DMS53 (cell line): ENCODE data around the gene ZNF474.

ENCODE experiments used
- DNase-seq: peaks from one replicate; lab custom pipeline; 2025; lab: John Stamatoyannopoulos, UW

Gene ZNF474

DNA sequence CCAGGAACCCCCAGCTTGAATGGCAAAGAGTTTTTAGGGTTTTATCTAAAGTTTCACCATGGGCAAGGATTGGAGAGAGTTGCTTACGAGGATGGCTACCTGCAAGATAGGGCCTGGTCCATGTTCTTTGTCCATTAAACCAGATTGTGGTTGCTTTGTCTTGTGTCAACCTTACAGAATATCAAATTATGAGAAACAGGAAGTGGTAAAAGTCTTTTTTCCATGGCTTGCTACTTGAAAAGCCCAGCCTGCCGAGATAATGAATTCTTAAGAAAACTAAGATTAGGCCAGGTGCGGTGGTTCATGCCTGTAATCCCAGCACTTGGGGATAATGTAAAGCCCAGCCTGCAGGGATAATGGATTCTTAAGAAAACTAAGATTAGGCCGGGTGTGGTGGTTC, 24.4 kb downstream of the ZNF474 start:
- no peak for DNase-seq

DNA sequence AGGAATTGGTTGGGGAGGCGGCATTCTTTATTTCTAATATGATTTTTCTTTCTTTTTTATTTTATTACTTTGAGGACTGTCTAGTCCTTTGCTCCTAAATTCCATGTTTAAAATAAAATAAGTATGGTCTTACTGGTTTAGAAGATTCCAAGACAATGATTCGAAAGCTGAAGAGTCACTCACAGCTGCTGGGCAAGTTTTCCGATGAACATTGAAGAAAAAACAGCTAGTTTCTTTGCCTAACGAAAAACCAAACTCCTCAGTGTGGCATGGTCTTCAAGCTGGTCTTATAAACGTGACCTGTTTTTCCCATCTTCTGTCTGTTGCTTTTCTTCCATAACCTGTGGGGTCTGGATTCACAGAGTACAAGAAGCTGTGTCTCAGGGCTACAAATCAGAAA, 25.1 kb downstream of the ZNF474 start:
- DNase-seq = no peak

DNA sequence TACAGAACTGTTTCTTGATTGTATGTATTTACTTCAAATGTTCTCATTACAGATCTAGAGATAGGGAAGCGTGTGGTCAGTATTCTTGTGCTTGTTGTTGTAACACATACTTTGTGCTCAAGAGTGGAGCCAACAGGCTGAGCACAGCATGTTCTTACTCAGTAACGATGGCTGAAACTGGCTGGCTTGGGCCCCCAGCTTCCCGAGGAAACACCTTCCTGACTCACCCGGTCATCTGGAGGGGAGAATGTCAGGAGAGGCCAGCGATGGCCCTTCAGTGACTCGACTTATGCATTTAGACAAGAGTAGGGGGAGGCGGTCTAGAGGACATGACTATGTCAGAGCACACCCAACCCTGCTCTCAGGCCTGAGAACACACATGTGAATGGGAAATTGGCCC, 25.6 kb downstream of the ZNF474 start:
- DNase-seq = no peak

DNA sequence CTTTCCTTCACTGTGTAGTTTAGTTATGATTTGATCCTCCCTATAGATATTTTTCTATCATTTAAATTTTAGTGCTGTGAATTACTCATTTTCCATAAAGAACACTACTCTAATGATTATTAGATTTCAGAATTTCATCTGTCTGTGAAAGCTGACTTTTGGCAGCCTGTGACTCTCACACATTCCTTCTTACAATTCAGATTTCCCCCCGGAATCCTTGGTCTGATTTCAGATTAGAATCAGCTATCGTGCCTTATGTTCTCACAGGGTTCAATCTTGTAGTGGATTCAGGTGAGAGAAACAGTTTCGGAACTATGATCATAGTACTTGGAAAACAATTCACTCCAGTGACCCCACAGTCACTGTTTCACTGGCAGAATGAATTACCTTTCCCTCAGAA, 26.2 kb downstream of the ZNF474 start:
- no peak for DNase-seq

DNA sequence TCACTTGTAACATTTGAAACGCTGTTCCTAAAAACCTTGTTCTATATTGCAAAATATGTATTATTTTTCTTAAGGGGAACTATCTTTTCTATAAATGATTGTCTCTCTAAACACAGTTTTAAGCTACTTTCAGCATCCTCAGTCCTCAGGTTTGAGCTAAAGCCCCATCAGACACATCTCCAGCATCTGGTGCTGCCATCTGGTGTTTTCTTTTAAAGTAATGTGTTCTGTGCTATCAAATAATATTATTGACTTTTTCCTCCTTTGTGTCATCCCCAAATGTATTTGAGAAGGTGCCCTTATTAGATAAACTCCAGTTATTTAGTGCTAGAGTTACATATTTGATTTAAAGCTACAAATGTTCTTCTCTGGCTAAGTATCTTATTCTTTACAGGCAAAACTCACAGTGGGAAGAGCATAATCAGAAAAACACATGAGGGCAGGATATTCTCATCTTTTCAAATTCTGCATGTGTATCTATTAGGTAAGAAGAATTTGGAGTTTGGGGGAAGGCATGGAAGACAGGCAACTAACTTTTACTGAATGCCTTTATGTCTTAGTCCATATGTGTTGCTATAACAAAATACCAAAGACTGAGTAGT, 27.5 kb downstream of the ZNF474 start:
- peak; percentile 57 for DNase-seq

DNA sequence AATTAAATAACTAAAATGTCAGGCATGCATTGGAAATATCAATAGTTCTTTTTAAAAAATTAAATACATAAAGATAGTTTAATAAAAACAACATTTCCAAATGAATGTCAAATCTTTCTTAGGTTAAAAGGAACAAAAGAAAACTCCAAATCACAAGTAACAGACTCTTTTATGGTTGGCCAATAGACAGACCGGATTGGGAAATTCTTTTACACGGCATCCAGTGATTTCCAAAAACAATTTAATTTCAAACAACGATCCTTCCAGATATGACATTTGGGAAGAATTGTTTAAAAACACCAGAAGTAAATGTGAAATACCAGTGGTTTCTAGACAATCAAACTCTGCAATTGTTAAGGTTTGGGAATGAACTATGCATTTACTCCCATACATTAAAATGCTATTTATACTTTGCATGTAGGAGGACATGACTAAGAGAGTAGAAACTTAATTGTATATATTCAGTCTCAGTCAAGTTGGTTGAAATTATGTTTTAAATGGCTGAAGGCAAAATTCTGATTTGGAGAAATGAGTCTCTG, 32.8 kb downstream of the ZNF474 start:
- DNase-seq = no peak

DNA sequence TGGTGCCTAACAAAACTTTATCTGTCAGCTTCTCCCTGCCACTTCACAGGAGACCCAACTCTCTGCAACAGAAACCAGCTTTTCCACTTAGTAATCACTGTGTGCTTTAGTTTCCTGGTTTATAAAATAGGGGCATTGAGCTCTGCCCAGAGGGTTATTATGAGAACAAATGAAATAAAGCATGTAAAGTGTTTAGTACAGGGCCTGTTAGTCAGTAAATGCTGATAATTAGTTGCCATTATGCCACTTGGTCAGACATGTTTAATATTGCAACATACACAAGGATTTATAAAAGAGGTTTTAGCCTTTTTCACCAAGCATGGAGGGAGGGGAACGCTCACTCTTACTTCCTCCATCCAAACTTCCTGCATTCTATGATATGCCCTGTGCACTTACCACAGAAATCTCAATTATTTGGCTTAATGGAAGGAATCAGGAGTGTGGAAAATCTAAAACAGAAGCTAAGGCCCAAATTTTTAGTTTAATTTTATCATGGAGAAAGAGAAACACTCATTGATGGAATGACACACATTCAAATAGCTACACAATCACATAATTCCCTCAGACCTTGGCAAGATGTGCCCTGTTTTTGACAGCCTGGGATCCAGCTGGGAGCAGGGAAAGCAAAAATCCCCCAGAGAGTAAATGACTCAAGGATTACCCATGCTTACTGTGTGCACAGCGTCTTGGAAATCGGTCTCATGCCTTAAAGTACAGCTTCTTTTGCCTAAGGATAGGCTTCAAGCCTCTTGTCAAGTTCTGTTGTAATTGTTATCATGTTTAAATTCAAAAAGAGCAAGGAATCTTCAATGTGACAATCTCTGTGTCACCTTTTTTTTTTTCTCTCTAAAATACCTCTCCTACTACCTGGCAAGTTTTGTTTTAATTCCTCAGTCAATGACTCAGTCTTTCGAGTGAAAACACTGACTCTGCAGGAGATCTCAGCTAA, 34.0 kb downstream of the ZNF474 start:
- peak; percentile 36 for DNase-seq

DNA sequence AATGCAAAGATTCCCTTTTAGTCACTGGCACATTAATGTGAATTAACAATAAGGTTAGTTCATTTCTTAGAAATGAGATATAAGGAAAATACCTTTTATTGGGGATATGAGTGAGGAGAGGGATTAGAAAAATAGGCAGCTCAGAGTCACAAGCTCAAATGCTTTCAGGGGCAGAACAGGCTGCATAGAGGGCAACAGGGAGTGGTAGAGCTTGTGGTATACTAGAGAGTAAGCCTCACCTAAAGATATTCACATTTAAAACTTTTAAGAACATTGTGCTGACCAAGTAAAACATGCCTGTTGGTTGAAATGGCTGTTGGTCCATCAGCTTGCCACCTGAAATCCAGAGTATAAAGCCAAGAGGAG, 34.7 kb downstream of the ZNF474 start:
- no peak for DNase-seq

DNA sequence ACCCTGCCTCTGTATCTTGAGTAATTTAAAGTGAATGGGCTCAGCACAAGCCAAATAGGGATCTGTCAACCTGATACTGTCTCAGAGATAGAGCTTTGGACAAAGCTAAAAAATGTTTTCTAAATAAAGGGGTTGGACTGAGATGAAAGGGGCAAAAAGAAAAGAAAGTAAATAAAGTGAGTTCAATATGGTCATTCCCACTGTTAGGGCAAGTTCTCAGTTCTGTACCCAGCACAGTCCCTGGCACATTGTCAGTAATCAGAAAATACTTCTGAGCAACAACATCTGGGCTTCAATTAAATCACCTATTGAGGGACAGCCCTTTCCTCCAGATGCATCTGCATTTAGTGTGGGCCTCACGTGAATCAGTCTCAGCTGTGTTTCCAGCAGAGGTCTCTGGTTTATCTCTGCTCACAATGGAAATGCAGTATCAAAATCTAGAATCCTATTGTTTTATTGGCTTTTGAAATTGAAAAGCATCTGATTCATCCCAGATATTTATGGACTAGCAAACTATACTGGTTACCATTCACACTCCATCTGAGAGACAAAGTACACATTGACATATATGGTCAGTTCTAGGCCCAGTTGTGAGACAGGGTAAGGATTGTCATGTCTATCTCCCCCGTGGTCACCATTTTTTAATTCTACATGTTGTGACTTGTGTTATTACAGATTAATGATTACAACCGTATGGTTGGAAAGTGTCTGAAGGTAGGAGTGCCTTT, 35.6 kb downstream of the ZNF474 start:
- no peak for DNase-seq

DNA sequence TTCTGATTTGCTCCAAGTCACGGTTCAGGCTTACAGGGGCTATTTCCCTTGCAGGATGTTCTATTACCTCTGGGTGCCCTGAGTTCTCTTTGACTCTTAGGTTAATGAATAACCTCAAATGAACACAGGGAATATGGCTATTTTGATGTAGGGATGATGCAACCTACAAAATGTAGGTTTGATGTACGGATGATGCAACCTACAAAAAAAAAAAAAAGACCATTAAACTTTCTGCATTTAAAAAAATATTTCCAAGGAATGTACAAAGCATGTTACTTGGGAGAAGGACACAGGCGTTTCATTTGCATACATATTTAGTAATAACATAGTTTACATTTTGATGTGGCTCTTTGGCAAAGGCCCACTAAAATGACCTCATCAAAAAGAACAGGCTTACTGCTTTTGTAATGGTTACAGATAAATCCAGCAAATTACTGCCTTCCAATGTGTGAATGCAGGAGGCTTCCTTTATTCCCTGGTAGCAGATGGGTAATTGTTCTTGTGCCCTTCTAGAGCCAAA, 36.3 kb downstream of the ZNF474 start:
- DNase-seq = peak; percentile 87

DNA sequence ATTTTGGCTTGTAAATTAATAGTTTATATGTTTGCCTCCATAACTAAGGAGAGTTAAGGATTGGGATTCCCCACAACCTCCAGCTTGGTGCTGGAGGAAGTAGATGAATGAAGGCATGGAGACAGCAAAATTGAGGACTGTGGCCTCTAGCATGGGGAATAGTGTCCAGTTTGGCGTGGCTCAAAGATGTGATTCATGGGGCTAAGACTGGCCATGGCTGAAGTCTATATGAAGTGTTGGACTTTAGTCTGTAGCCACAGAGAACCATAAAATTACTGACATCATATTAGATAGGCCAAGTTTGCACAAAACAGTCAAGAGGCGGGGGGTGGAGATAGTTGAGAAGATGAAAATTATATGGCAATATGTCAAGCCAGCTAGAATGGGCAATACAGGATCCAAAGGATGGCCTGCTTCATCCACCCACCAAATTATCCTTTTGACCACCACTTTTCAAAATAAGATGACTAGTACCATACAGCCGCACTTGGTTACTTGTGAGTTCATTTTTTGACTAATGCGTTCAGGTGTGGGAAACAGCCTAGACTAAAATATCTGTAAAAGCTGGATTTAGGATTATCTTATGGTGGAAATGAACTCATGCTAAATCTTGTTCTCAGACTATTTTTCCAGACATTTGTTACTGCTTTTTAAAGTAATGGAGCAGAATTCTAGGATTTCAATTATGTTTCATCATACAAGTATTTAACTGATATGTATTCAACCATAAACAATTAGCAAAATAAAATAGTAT, 40.2 kb downstream of the ZNF474 start:
- DNase-seq = no peak

DNA sequence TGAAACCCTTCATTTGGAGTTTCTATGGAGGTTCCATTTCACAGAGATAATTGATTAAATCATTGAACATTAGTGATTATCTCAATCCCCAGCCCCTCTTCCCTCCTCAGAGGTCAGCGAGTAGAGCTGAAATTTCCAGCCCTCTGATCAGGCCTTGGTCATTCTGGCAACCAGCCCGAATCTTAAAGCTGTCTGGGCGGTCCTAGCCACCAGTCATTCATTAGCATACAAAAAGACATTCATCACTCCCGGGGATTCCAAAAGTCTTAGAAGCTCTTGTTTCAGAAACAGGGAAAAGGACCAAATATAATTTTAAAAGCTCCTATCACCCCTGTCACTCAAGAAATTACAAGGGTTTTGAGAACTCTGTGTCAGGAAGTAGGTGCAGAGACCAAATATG, 41.3 kb downstream of the ZNF474 start:
- no peak for DNase-seq

DNA sequence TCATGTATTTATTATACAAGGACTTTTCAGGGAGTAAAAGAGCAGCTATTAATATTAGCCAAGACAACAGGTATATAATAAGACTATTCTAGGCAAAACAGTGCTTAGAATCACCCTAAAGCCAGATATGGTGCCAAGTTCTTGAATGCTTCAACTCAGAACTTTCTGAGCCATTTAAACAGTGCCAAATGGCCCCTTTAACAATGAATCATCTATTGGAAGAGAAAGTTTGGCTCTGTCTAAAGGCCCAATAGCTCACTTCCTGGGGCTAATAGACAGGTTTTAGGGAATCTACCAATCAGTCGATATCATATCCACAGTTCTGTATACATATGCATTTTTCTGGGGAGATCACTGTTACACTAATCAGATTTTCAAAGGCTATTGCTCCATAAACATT, 42.9 kb downstream of the ZNF474 start:
- no peak for DNase-seq

DNA sequence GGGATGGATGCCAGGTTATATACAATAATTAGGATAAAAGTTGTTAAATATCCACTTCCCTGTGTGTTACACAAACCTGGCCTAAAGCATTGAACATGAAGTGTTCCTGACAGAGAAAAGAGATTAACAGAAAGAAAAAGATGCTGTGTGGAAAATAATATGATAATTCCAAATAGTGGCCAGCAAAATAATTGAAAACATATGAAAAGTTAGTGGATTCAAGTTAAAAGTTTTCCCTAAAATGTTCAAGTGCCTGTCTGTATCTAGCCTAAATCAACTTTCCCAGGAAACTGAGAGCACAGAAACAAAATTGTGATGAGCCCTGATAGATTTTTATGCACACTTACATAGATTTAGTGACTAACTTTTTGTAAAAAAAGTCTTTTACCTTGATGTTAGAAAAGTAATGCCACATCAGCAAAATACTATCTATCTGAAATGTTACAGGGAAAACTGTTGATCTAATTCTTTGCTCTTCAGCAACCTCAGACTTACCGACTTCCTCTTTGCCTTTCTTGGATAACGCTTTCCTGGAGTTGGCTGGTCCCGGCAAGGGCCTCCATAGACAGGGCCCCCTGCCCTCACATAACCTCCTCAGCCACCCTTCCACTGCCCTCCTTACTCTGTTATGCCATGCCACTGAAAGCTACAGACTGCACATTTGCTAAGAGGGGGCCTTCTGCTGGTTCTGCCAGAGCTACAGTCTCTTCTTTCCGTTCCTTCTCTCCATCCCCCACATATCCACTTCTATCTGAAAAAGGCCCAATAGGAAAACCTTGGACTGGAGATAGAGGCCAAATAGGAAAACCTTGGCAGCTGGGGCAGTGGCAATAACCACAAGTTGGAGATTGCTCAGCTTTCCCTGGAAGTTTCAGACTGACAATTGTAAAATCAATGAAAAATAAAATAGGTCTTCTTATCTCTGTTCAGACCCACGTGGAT, 44.4 kb downstream of the ZNF474 start:
- DNase-seq = no peak

DNA sequence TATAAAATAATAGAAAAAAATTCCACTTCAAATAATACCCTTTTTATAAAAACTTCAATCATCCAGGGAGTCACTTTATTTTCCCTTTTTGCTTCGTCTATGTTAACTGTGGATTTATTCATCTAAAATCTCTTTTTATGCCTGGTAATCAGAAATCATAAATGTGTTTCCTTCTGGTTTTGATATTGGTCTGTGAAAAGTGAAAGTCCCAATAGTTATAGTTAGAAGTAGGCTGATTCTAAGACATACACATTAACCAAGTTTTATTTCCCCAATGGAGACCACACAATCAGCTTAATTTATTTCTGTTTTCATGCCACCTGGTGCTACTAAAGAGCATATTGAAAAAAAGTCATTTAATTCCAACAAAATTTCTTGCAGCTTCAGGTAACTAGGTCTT, 45.7 kb downstream of the ZNF474 start:
- DNase-seq = no peak

DNA sequence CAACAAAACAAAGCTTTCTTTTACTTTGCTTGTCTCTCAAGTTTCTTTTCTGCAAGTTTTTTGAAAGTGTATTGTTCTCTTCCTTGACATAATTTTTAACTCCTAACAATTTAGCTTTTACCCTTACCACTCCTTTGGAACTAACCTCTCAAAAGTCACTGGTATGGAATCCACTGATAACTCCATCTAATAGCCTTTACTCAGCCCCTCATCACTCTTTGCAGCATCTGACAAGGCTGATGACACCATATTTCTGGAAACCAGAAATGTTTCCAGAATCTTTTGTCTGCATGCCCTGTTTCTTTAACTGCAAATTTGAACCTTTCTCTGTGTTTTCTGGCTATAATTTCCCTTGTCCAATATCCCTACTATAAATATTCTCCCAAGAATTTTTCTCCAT, 46.5 kb downstream of the ZNF474 start:
- no peak for DNase-seq

DNA sequence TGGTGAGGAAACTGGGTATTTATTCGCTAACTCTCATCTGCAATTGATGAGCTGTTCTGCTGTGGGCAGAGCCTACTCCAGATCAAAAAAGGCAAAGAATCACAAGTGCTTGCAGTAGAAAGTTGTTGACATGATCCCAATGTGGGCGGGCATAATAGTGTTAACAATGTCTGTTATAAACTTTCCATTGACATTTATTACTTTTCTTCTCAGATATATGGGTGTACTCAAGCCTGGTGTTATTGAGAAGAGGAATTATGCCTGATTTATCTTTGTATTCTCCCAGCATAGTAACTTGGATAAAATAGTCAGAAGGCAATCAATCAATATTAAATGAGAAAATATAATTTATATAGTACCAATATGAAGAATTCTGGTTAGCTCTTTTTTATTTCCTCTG, 47.8 kb downstream of the ZNF474 start:
- no peak for DNase-seq

DNA sequence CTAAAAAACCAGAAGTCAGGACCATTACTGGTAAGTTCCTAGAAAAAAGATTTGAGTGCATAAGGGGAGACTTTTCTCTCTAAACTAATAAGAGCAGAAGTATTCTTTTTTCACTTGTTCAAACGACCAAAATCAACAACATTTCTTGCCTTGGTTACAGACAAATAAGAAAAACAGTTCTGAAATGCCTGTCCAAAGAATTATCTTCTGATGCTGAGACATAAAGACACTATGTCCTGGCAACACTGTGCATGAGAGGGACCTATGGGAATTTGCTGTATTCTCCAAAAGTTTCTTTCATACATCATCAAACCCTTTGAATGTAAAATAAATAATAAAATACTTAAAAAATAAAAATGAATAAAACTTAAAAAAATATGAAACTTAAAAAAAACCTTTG, 50.4 kb downstream of the ZNF474 start:
- DNase-seq = no peak

DNA sequence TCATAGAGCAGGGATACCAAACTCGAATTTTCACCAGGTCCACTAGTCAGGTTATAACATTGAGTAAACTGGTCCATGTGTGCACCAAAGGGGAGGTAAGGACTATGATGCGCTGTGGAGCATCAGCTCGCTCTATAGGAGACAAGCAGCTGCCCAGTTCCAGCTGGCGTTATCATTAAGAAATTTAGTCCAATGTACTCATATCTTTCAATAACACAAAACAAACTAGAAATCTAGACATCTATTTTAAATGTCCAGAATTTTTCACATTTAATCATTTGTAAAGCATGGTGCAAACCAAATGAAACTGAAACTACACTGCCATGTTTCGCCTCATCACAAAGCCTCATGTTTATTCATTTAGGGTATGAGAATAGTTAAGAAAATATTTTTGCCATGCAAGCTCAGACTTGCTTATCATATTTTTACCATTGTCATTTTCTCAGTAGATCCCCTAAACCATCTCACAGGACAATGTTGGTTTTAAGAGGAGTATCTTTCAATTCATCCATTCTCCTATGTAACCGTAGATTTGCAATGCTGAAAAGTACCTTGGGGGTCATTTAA, 50.9 kb downstream of the ZNF474 start:
- DNase-seq = no peak

DNA sequence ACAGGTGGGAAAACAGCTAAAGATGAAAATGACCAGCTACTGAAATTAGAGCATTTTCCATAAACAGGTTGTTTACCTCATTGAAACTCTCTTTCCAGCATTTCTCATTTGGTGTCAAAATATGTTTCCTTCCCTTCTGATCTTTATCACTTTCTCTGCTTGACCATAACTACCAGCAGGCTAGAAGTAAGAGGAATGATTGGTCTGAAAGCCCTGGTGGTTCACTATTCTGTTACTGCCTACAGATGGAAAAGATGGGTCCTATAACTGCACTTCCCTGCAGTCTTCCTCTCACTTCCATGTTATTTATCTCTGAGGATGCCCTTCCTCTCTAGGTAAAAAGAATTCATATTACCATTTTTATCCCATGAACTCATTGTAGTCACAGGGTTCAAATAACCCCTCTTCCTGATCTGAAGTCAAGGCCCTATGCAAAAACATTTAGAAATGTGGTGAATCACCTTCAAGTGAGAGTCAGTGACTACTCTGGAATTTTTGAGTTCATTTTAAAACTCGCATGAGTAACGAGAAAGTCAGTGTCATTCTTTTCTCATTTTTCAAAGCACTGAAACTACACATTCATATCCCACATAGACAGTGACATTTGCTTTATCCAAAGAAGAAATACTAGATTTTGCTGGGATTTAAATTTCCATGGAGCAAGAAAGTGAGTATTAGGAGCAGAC, 51.7 kb downstream of the ZNF474 start:
- no peak for DNase-seq
